DMS114 treated with DMSO at 0.1 percent for 48 hours (cell line): Measurements from ENCODE around the gene EEF2.
"Not testable (repeated sequence)": the region's sequence is repeated elsewhere in the genome, so short reads cannot be mapped to it uniquely, and the experiment has no call there.

Source experiments
- DNase-seq: peaks from one replicate; lab custom pipeline; 2025; ENCODE audit not compliant: unreplicated experiment; lab: John Stamatoyannopoulos, UW

Gene EEF2

GRCh38 chr19:4015705-4016402, 30.6 kb upstream of the EEF2 start:
- DNase-seq = no peak

- no peak for DNase-seq
These were observed 29.6 kb upstream of the EEF2 start for GRCh38 chr19:4014541-4015491.

- DNase-seq = no peak
These were observed 28.8 kb upstream of the EEF2 start for GRCh38 chr19:4013886-4014540.

GRCh38 chr19:4012975-4013634, 27.8 kb upstream of the EEF2 start:
- no peak for DNase-seq

- no peak for DNase-seq
These were observed 27.1 kb upstream of the EEF2 start for GRCh38 chr19:4012092-4012974.

GRCh38 chr19:4011430-4011829, 26.2 kb upstream of the EEF2 start:
- not testable (repeated sequence) for DNase-seq

GRCh38 chr19:4010808-4011110, 25.5 kb upstream of the EEF2 start:
- DNase-seq = no peak

GRCh38 chr19:4009990-4010807, 24.9 kb upstream of the EEF2 start:
- DNase-seq = no peak

- DNase-seq = peak; percentile 7
These were observed 22.7 kb upstream of the EEF2 start for GRCh38 chr19:4007836-4008539.

GRCh38 chr19:4007021-4007835, 22.0 kb upstream of the EEF2 start, which contains the start of gene PIAS4:
Gene PIAS4 (plus strand): TSS chr19:4007736. CDS start chr19:4007761, 25 bp downstream.
- DNase-seq = peak; percentile 65

GRCh38 chr19:4005436-4005835, 20.2 kb upstream of the EEF2 start:
- not testable (repeated sequence) for DNase-seq

- DNase-seq = not testable (repeated sequence)
These were observed 15.5 kb upstream of the EEF2 start for GRCh38 chr19:4000798-4001197.

GRCh38 chr19:3998667-3999412, 13.6 kb upstream of the EEF2 start:
- DNase-seq = not testable (repeated sequence)

- no peak for DNase-seq
These were observed 10.3 kb upstream of the EEF2 start for GRCh38 chr19:3995607-3996006.

GRCh38 chr19:3990815-3991117, 5.5 kb upstream of the EEF2 start:
- DNase-seq = no peak

- DNase-seq = peak; percentile 63
These were observed 2.5 kb upstream of the EEF2 start for GRCh38 chr19:3987619-3988371.
